ENCODE measurements around the gene NIT2.

Gene NIT2

GRCh38 chr3:100368441-100368840 lies 33.9 kb downstream of the NIT2 start:
- Histone ChIP-seq H3K4me3 (replicated peaks; ENCODE audit: insufficient read depth, low read length) (no peak overlapping the region), H3K27me3 (ENCODE audit: insufficient read depth, poor library complexity, severe bottlenecking) (no peaks in the 10 kb centered on the region), H3K27ac (replicated peaks) (no peak overlapping the region)
- DNase-seq (ENCODE audit: low read depth in 1 of 2, low spot score in 1 of 2) = no peak
- no peak for TF ChIP-seq GABPA (IDR thresholded peaks at IDR 0.05; ENCODE audit: low read depth)
- TF ChIP-seq POLR2AphosphoS5 (IDR thresholded peaks at IDR 0.05; ENCODE audit: low read depth) = no peak
- TF ChIP-seq, protein P1, sequence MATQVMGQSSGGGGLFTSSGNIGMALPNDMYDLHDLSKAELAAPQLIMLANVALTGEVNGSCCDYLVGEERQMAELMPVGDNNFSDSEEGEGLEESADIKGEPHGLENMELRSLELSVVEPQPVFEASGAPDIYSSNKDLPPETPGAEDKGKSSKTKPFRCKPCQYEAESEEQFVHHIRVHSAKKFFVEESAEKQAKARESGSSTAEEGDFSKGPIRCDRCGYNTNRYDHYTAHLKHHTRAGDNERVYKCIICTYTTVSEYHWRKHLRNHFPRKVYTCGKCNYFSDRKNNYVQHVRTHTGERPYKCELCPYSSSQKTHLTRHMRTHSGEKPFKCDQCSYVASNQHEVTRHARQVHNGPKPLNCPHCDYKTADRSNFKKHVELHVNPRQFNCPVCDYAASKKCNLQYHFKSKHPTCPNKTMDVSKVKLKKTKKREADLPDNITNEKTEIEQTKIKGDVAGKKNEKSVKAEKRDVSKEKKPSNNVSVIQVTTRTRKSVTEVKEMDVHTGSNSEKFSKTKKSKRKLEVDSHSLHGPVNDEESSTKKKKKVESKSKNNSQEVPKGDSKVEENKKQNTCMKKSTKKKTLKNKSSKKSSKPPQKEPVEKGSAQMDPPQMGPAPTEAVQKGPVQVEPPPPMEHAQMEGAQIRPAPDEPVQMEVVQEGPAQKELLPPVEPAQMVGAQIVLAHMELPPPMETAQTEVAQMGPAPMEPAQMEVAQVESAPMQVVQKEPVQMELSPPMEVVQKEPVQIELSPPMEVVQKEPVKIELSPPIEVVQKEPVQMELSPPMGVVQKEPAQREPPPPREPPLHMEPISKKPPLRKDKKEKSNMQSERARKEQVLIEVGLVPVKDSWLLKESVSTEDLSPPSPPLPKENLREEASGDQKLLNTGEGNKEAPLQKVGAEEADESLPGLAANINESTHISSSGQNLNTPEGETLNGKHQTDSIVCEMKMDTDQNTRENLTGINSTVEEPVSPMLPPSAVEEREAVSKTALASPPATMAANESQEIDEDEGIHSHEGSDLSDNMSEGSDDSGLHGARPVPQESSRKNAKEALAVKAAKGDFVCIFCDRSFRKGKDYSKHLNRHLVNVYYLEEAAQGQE (IDR thresholded peaks at IDR 0.05; ENCODE audit: insufficient replicate concordance, low read depth) = no peak
- TF ChIP-seq SPI1 (IDR thresholded peaks at IDR 0.05; ENCODE audit: borderline replicate concordance, low read depth) = no peak
- TF ChIP-seq, protein P2, sequence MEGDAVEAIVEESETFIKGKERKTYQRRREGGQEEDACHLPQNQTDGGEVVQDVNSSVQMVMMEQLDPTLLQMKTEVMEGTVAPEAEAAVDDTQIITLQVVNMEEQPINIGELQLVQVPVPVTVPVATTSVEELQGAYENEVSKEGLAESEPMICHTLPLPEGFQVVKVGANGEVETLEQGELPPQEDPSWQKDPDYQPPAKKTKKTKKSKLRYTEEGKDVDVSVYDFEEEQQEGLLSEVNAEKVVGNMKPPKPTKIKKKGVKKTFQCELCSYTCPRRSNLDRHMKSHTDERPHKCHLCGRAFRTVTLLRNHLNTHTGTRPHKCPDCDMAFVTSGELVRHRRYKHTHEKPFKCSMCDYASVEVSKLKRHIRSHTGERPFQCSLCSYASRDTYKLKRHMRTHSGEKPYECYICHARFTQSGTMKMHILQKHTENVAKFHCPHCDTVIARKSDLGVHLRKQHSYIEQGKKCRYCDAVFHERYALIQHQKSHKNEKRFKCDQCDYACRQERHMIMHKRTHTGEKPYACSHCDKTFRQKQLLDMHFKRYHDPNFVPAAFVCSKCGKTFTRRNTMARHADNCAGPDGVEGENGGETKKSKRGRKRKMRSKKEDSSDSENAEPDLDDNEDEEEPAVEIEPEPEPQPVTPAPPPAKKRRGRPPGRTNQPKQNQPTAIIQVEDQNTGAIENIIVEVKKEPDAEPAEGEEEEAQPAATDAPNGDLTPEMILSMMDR (IDR thresholded peaks at IDR 0.05; ENCODE audit: insufficient read depth, low read length) = no peak

GRCh38 chr3:100370756-100371155 lies 36.2 kb downstream of the NIT2 start:
- no peak for TF ChIP-seq GABPA (IDR thresholded peaks at IDR 0.05; ENCODE audit: low read depth)
- TF ChIP-seq POLR2AphosphoS5 (IDR thresholded peaks at IDR 0.05; ENCODE audit: low read depth) = no peak
- TF ChIP-seq, protein P1 (IDR thresholded peaks at IDR 0.05; ENCODE audit: insufficient replicate concordance, low read depth) = no peak
- TF ChIP-seq, protein P2 (IDR thresholded peaks at IDR 0.05; ENCODE audit: insufficient read depth, low read length) = no peak
- TF ChIP-seq SPI1 (IDR thresholded peaks at IDR 0.05; ENCODE audit: borderline replicate concordance, low read depth) = no peak

GRCh38 chr3:100374521-100374920 lies 40.0 kb downstream of the NIT2 start:
- Histone ChIP-seq H3K27ac (replicated peaks) (no peak overlapping the region), H3K4me3 (replicated peaks; ENCODE audit: insufficient read depth, low read length) (no peak overlapping the region), H3K27me3 (ENCODE audit: insufficient read depth, poor library complexity, severe bottlenecking) (no peaks in the 10 kb centered on the region)
- no peak for DNase-seq (ENCODE audit: low read depth in 1 of 2, low spot score in 1 of 2)
- no peak for TF ChIP-seq GABPA (IDR thresholded peaks at IDR 0.05; ENCODE audit: low read depth)
- TF ChIP-seq, protein P1 (IDR thresholded peaks at IDR 0.05; ENCODE audit: insufficient replicate concordance, low read depth) = no peak
- TF ChIP-seq POLR2AphosphoS5 (IDR thresholded peaks at IDR 0.05; ENCODE audit: low read depth) = no peak
- TF ChIP-seq, protein P2 (IDR thresholded peaks at IDR 0.05; ENCODE audit: insufficient read depth, low read length) = no peak
- TF ChIP-seq SPI1 (IDR thresholded peaks at IDR 0.05; ENCODE audit: borderline replicate concordance, low read depth) = no peak

More at GRCh38 chr3:100370756-100371155, 36.2 kb downstream of the NIT2 start:
- Histone ChIP-seq H3K27ac (replicated peaks) (no peak overlapping the region), H3K4me3 (replicated peaks; ENCODE audit: insufficient read depth, low read length) (no peak overlapping the region), H3K27me3 (ENCODE audit: insufficient read depth, poor library complexity, severe bottlenecking) (no peaks in the 10 kb centered on the region)
- DNase-seq (ENCODE audit: low read depth in 1 of 2, low spot score in 1 of 2) = no peak

All from HL-60 (cell line).